SJCRH30 (cell line): ENCODE measurements around the gene CHCHD1. TPM values are rescaled to one million over a fixed set of nuclear protein-coding genes. Genes with fewer than 3 reads are reported as not detected.
"Not testable (repeated sequence)": the region's sequence is repeated elsewhere in the genome, so short reads cannot be mapped to it uniquely, and the experiment has no call there.

Source experiments
- DNase-seq, 2 experiments: peaks; one replicate each; pipeline ENCODE4 v3.0.0-alpha.2; 2015 to 2020
- H3K27ac ChIP-seq: fragments of 250-450 bp; sonication (Bioruptor Pico); 2 replicates; pipeline ENCODE4 v1.5.1; 2020; ENCODE audit warnings: mild to moderate bottlenecking, moderate library complexity
- H3K27me3 ChIP-seq: fragments of 250-450 bp; sonication (Bioruptor Pico); 2 replicates; pipeline ENCODE4 v1.5.1; 2020; ENCODE audit warnings: mild to moderate bottlenecking, moderate library complexity
- H3K36me3 ChIP-seq: fragments of 250-450 bp; sonication (Bioruptor Pico); 2 replicates; pipeline ENCODE4 v1.5.1; 2020; ENCODE audit warnings: mild to moderate bottlenecking, moderate library complexity
- H3K4me1 ChIP-seq: fragments of 250-450 bp; sonication (Bioruptor Pico); 2 replicates; pipeline ENCODE4 v1.5.1; 2020; ENCODE audit warnings: mild to moderate bottlenecking, moderate library complexity
- H3K4me3 ChIP-seq: fragments of 250-450 bp; sonication (Bioruptor Pico); 2 replicates; pipeline ENCODE4 v1.5.1; 2020; ENCODE audit warnings: mild to moderate bottlenecking, moderate library complexity
- H3K9me3 ChIP-seq: fragments of 250-450 bp; sonication (Bioruptor Pico); replicated peaks from 2 replicates; pipeline ENCODE4 v1.5.1; 2020; ENCODE audit warnings: mild to moderate bottlenecking, moderate library complexity
- total RNA-seq: library from RNA; depleted of rRNA; stranded (reverse); fragments of >200 nt; shearing (Covaris generic); gene quantifications from 2 replicates; pipeline ENCODE4 v1.2.3, GENCODE V29; 2014

CHCHD1 gene
- total RNA-seq, 1 experiment from 2014 or later, result 78.2 TPM

DNA sequence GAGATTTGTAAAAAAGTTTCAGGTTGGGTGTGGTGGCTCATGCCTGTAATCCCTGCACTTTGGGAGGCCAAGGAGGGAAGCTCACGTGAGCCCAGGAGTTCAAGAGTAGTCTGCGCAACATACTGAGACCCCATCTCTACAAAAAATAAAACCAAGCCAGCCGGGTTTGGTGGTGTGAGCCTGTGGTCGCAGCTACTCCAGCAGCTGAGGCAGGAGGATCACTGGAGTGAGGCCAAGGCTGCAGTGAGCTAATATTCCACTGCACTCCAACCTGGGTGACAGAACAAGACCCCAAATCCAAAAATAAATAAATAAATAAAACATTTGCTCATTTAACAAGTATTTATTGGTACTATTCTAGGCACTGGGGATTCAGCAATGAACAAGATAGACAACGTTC lies 1.5 kb upstream of the CHCHD1 start:
- no peak for DNase-seq
- Histone ChIP-seq H3K4me1 (peaks cover 10% of the 10 kb centered on the region), H3K27me3 (no peaks in the 10 kb centered on the region), H3K9me3 (no peaks in the 10 kb centered on the region), H3K27ac (no peak overlapping the region), H3K36me3 (peaks cover 16% of the 10 kb centered on the region), H3K4me3 (no peak overlapping the region; the same call in 1 of the 2 replicates)

DNA sequence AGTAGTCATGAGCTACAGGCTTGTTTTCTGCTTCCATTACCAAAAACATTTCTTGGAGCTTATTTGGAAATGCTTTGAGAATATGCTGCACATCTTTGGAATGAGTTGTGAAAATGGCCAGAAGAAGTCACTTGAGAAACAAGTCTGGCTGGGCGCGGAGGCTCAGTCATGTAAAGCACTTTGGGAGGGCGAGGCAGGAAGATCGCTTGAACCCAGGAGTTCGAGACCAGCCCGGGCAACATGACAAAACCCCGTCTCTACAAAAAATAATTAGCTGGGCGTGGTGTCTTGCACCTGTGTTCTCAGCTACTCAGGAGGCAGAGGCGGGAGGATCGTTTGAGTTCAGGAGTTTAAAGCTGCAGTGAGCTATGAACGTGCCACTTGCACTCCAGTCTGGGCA lies 882 bp upstream of the CHCHD1 start:
- peak overlapping the region; percentile 75 for H3K4me3 ChIP-seq
- H3K27ac ChIP-seq, result no peak overlapping the region; the same call in 1 of the 2 replicates
- peak in 1 of 2 experiments; percentile 25 for DNase-seq
- H3K27me3 ChIP-seq, result no peaks in the 10 kb centered on the region
- peaks cover 10% of the 10 kb centered on the region for H3K4me1 ChIP-seq
- peaks cover 12% of the 10 kb centered on the region for H3K36me3 ChIP-seq
- no peaks in the 10 kb centered on the region for H3K9me3 ChIP-seq

DNA sequence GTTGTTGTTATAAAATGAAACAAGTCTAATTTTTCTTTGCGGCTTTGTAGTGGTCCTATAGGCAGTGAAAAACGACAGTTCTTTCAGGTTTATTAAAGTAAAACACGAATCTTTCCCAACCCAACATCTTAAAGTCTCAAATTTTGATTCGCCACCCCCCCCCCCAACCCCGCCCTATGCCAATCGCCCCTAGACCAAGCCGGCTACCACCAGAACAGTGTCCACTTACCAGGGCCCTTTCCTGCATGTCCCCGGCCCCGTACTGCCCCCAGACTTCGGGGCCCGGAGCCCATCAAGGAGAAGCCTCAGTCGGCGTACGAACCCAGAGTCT lies 335 bp upstream of the CHCHD1 start:
- Histone ChIP-seq H3K4me1 (peaks cover 11% of the 10 kb centered on the region), H3K27me3 (no peaks in the 10 kb centered on the region), H3K4me3 (peak overlapping the region; percentile 75), H3K9me3 (no peaks in the 10 kb centered on the region), H3K36me3 (peaks cover 12% of the 10 kb centered on the region), H3K27ac (peak overlapping the region; percentile 75)
- no peak for DNase-seq

DNA sequence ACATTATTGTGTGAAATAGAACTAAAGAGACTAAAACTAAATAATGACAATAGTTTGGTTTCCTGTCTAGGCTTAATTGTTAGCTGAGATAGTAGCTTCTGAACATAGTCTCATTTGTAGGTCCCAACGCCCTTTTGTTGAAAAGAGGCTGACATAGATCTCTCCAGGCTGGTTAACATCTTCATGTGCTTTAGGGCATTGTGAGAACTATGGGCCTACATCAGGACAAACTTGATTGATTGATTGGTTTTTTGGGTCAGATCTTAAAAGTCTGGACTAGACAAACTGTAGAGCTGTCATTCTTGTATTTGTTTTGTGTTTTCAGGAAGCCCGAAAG lies 869 bp downstream of the CHCHD1 start:
- DNase-seq, result no peak
- Histone ChIP-seq H3K9me3 (no peaks in the 10 kb centered on the region), H3K4me3 (peak overlapping the region; percentile 75), H3K36me3 (peaks cover 9% of the 10 kb centered on the region), H3K27ac (no peak overlapping the region), H3K27me3 (no peaks in the 10 kb centered on the region), H3K4me1 (peaks cover 12% of the 10 kb centered on the region)

DNA sequence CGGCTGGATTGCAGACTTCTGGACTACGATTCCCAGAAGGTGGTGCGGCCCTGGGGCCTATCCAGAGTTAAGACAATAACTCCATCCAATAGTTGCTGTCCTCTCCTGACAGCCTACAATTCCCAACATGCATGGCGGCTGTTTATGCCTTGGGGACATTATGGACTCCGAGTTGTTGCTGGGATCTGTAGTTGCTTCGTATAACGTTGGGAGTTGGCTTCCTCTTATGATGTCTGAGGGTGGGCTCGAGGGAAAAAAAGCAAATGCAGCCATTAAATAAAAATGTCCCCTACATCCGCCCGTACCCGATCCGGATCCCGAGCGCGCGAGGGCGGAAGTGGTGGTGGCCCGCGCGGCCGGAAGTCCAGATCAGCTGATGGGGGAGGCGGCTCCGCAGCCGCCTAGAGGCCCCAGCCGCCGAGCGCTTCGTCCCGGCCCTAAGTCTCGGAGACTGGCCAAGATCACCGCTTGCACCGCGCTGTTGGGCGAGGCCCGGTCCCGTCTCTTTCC lies 3.4 kb downstream of the CHCHD1 start, which contains the start of gene ZSWIM8:
ZSWIM8 (plus strand) TSS at position 396 of the 510 bp plus-strand sequence. CDS start 273 bp downstream, outside the sequence.
- peak within 1 kb of the TSS; percentile 77 for H3K4me3 ChIP-seq
- H3K36me3 ChIP-seq, result peaks cover 7% of the 10 kb centered on the region

DNA sequence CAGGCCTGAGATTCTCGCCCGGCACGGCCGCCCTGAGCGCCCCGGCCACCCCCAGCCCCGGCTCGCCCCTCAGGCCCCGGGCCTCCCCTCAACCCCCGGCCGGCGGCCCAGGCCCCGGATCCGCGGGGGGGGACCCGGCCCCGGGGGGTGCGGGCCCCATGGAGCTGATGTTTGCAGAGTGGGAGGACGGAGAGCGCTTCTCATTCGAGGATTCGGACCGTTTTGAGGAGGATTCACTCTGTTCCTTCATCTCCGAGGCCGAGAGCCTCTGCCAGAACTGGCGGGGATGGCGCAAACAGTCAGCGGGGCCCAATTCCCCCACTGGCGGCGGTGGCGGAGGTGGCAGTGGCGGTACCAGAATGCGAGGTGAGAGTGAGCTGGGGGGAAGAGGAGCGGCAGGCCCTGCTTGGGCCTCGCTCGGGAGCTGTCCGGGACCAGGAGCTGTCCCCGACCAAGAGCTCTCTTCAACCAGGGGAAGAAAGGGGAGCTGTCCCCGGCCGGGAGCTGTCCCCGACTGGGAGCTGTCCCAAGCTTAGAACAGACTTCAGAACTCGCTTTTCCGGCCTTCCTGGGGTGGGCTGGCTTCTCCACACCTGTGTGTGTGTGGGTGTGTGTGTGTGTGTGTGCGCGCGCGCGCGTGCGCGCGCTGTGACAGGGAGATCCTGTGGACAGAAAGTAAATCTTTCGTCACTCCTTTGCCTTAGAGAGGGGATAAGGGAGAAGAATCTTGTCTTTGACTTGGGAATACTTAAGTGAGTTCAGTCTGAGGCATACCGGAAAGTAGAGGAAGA lies 4.1 kb downstream of the CHCHD1 start:
- H3K27ac ChIP-seq, result no peak overlapping the region; the same call in 1 of the 2 replicates

More for the DNA sequence above, 3.4 kb downstream of the CHCHD1 start, which contains the start of gene ZSWIM8:
- Histone ChIP-seq H3K4me1 (peaks cover 12% of the 10 kb centered on the region), H3K27ac (peak within 1 kb of the TSS; percentile 58), H3K27me3 (no peaks in the 10 kb centered on the region), H3K9me3 (no peaks in the 10 kb centered on the region)
- DNase-seq, result peak; percentile 92 to 97

DNA sequence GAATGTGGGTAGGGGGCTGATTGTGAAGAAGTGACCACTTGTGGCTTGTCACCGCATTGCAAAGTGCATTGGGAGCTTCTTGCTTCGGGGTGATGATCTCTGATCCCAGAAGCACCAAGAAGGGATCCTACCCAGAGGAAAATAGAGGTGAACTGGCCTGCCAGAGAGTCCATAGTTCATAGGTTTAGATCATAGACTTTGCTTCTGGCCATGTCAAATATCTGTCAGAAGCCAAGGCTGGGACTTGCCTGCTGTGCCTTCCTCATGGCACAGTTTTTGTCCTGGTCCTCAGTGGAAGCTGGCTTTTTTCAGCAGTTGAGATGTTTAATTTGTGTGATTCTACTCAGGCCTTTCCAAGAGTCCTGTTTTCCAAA lies 4.7 kb downstream of the CHCHD1 start:
- no peaks in the 10 kb centered on the region for H3K27me3 ChIP-seq
- H3K9me3 ChIP-seq, result no peaks in the 10 kb centered on the region
- peaks cover 17% of the 10 kb centered on the region for H3K36me3 ChIP-seq
- DNase-seq, result peak in 1 of 2 experiments; percentile 22
- peaks cover 7% of the 10 kb centered on the region; the same call in 1 of the 2 replicates for H3K4me1 ChIP-seq
- H3K4me3 ChIP-seq, result peak overlapping the region; percentile 77
- H3K27ac ChIP-seq, result no peak overlapping the region

More for the DNA sequence above, 4.1 kb downstream of the CHCHD1 start:
- Histone ChIP-seq H3K36me3 (peaks cover 12% of the 10 kb centered on the region), H3K4me3 (peak overlapping the region; percentile 77), H3K4me1 (peaks cover 7% of the 10 kb centered on the region), H3K9me3 (no peaks in the 10 kb centered on the region), H3K27me3 (no peaks in the 10 kb centered on the region)
- peak; percentile 58 to 62 for DNase-seq

DNA sequence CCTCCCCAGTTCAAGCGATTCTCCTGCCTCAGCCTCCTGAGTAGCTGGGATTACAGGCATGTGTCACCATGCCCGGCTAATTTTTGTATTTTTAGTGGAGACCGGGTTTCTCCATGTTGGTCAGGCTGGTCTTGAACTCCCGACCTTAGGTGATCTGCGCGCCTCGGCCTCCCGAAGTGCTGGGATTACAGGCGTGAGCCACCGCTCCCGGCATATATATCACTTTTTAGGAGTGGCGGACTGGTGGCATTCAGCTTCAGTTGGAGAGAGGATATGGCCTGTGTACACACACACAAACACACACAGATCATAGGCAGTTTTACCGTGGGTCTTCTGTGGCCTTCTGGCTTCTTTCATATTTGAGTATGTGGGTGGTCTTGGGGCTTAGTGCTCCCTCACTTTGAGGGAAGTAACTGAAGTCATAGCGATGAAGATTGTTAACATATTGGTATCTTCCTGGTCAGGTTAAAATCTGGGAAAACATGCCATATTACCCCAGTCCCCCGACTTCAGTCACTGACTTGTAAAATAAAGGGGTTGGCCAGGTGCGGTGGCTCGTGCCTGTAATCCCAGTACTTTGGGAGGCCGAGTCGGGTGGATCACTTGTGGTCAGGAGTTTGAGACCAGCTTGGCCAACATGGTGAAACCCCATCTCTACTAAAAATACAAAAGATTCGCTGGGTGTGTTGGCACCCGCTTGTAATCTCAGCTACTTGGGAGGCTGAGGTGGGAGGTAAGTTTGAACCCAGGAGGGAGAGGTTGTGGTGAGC lies 5.4 kb downstream of the CHCHD1 start:
- not testable (repeated sequence) for DNase-seq, H3K4me1 ChIP-seq, H3K27me3 ChIP-seq, H3K27ac ChIP-seq, H3K9me3 ChIP-seq, H3K4me3 ChIP-seq
- H3K36me3 ChIP-seq, result peaks cover 21% of the 10 kb centered on the region

DNA sequence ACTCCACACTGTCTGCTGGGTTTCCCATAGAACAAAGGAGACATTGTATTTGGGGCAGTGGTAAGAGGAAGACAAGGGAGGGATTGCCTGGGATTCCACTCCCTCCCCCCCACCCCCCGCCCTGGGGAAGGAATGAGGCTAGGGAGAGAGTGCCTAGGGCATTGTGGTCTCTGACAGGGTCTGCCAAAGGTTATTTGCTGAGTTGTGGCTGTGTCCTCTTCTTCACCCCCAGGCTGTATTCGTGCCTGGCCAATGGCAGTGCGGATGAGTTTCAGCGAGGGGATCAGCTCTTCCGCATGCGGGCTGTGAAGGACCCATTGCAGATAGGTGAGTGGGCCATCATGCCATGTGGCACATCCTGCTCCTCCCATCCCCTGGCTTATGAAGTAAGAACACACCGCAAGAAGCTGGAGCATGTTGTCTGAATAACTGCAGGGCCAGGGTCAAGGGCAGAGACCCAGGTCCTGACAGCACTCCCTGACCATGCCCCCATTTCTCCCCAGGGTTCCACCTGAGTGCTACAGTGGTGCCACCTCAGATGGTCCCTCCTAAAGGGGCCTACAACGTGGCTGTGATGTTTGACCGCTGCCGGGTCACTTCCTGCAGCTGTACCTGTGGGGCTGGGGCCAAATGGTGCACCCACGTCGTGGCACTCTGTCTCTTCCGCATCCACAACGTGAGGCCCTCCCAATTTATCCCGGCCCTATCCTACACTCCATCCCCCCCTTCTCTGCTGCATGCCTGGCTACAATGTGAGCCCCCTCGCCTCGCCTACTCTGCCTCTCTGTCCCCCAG lies 7.2 kb downstream of the CHCHD1 start:
- Histone ChIP-seq H3K4me1 (peaks cover 7% of the 10 kb centered on the region; the same call in 1 of the 2 replicates), H3K27ac (no peak overlapping the region), H3K9me3 (no peaks in the 10 kb centered on the region), H3K36me3 (peaks cover 32% of the 10 kb centered on the region), H3K27me3 (no peaks in the 10 kb centered on the region), H3K4me3 (no peak overlapping the region)
- no peak for DNase-seq

DNA sequence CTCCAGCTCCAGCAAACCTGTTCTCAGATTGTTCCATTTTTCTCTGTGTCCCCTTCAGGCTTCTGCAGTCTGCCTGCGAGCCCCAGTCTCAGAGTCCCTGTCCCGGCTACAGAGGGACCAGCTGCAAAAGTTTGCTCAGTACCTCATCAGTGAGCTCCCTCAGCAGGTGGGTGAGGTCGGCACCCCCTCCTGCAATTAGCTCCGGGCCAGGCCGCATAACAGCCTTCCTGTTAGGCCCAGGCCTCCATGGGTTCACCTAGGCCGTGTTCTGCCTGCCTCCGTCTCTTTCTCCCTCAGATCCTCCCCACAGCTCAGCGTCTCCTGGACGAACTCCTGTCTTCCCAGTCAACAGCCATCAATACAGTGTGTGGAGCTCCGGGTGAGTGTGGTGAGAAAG lies 7.8 kb downstream of the CHCHD1 start:
- DNase-seq, result no peak
- H3K36me3 ChIP-seq, result peaks cover 37% of the 10 kb centered on the region
- H3K27me3 ChIP-seq, result no peaks in the 10 kb centered on the region

DNA sequence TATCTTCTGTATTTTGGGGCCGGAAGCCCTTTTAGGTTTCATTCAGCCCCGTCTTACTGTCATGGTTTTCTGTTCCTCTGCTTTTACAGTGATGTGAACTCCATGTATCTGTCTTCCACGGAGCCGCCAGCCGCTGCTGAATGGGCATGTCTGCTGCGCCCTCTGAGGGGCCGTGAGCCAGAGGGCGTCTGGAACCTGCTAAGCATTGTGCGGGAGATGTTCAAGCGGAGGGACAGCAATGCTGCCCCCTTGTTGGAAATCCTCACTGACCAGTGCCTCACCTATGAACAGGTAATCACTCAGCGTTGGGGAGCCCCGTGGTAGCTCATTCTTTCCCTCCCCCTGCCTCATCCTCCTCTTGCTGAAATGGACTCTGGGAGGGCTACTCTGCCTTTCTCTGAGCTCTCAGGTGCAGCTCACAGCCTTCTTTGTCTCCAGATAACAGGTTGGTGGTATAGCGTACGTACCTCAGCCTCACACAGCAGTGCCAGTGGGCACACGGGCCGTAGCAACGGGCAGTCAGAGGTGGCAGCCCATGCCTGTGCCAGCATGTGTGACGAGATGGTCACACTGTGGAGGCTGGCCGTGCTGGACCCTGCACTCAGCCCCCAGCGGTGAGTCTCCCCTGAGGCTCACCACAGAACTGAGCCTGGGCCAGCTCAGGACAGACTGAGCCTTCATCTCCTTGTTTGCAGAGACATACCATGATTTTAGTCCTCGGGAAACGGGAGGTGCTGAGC lies 9.2 kb downstream of the CHCHD1 start:
- Histone ChIP-seq H3K36me3 (peaks cover 48% of the 10 kb centered on the region), H3K9me3 (no peaks in the 10 kb centered on the region), H3K4me3 (no peak overlapping the region), H3K27ac (no peak overlapping the region), H3K4me1 (peaks cover 2% of the 10 kb centered on the region; the same call in 1 of the 2 replicates), H3K27me3 (no peaks in the 10 kb centered on the region)
- DNase-seq, result no peak

More for the DNA sequence above, 7.8 kb downstream of the CHCHD1 start:
- Histone ChIP-seq H3K27ac (no peak overlapping the region), H3K4me1 (peaks cover 5% of the 10 kb centered on the region; the same call in 1 of the 2 replicates), H3K4me3 (no peak overlapping the region), H3K9me3 (no peaks in the 10 kb centered on the region)

DNA sequence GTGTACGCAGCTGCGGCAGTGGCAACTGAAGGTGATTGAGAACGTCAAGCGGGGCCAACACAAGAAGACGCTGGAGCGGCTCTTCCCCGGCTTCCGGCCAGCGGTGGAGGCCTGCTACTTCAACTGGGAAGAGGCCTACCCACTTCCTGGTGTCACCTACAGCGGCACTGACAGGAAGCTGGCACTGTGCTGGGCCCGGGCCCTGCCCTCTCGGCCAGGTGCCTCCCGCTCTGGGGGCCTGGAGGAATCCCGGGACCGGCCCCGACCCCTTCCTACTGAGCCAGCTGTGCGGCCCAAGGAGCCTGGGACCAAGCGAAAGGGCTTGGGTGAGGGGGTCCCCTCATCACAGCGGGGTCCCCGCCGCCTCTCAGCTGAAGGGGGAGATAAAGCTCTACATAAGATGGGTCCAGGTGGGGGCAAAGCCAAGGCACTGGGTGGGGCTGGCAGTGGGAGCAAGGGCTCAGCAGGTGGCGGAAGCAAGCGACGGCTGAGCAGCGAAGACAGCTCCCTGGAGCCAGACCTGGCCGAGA lies 10.1 kb downstream of the CHCHD1 start:
- no peaks in the 10 kb centered on the region for H3K4me1 ChIP-seq
- H3K4me3 ChIP-seq, result no peak overlapping the region
- no peaks in the 10 kb centered on the region for H3K27me3 ChIP-seq
- DNase-seq, result no peak
- no peaks in the 10 kb centered on the region for H3K9me3 ChIP-seq
- H3K36me3 ChIP-seq, result peaks cover 56% of the 10 kb centered on the region
- H3K27ac ChIP-seq, result no peak overlapping the region

DNA sequence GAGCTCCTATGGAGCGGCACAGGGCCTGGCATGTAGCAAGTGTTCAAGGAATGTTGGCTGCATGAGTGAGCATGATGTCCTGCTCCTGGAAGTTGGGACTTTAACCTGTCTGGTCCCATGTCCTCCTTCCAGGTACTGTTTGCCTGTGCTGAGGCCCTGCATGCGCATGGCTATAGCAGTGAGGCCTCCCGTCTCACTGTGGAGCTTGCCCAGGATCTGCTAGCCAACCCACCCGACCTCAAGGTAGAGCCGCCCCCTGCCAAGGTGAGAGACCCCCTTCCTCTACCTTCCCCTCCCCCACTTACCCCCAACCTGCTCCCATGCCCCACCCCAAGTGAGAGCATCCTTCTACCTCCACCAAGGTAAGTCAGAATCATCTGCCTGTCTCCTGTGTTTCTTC lies 11.6 kb downstream of the CHCHD1 start:
- H3K4me3 ChIP-seq, result no peak overlapping the region
- H3K4me1 ChIP-seq, result no peaks in the 10 kb centered on the region
- no peaks in the 10 kb centered on the region for H3K9me3 ChIP-seq
- H3K27ac ChIP-seq, result no peak overlapping the region
- H3K27me3 ChIP-seq, result no peaks in the 10 kb centered on the region
- DNase-seq, result no peak
- peaks cover 68% of the 10 kb centered on the region for H3K36me3 ChIP-seq

DNA sequence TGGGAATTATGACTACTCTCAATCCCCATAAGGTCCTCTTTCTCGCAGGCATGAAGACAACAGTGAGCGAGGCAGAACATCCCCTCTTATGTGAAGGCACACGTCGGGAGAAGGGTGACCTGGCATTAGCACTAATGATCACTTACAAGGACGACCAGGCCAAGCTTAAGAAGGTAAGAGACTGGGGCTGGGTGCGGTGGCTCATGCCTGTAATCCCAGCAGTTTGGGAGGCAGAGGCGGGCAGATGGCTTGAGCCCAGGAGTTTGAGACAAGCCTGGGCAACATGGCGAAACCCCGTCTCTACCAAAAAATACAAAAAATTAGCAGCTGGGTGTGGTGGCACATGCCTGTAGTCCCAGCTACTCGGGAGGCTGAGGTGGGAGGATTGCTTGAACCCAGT lies 13.6 kb downstream of the CHCHD1 start:
- H3K27ac ChIP-seq, DNase-seq: not testable (repeated sequence)
- H3K36me3 ChIP-seq, result peaks cover 67% of the 10 kb centered on the region

More for the DNA sequence above, 13.6 kb downstream of the CHCHD1 start:
- not testable (repeated sequence) for H3K9me3 ChIP-seq, H3K4me3 ChIP-seq, H3K4me1 ChIP-seq, H3K27me3 ChIP-seq
